ENCODE data around the gene AUTS2.

Gene AUTS2

DNA sequence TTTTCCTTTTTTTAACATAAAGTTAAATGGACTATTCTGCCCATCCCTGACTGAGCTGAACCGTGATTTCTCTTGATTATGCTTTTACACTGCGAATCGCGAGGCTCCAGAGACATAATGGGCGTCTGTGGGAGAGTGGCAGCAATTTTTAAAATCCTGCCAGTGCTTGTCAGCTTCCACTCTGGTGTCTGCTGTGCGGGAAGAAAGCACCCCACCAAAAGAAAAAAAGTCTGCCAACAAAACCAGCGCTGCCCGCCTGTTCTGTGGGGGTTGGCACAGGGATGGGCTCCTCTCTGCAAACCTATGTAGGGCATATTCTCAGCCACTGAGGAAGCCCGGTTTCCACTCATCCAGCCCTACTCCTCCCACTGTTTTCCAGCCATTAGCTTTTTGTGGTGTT is 941.3 kb downstream of the AUTS2 start:
- no peak for DNase-seq (ENCODE audit: low read depth in 2 of 2)

DNA sequence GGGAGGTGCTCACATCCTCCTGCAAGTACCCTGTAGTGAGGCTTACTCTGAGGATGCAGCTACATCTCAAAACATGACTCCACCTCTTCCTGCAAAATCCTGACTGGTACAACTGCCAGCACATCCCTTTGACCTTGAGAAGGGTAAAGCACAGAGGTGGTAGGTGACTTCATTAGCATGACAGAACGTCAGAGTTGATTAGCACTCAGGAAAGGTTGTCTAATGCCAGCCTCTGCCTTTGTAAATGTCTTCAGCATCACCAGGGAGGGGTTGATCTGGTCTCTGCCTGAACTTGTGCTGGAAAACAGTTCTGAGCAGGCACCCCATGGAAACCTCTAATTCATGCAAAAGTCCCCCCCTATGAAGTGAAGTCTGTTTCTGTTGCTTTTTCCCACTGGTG is 942.4 kb downstream of the AUTS2 start:
- DNase-seq (ENCODE audit: low read depth in 2 of 2), result no peak

DNA sequence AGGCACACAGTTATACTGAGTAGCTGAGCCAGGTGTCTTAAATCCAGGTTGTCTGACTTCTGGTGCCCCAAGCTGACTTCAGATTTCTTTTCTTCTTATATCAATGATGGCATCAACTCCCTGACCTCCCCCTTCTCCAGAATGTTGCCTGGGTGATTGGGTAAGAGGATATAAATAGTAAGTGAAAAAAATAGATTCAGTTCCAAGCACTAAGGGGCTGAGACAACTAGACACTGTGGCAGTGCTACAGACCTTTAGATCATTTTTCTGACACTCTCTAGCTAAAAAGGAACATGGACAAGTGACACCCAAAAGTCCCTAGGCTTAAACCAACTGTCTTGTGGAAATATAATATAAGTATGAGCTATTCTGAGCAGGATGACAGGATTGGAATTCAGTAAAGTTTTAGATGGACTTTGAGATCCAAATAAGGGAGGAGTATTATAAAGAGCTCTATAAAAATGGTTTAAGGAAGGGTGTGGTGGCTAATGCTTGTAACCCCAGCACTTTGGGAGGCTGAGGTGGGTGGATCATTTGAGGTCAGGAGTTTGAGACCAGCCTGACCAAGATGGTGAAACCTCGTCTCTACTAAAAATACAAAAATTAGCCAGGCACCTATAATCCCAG is 944.6 kb downstream of the AUTS2 start:
- DNase-seq (ENCODE audit: low read depth in 2 of 2), result no peak

DNA sequence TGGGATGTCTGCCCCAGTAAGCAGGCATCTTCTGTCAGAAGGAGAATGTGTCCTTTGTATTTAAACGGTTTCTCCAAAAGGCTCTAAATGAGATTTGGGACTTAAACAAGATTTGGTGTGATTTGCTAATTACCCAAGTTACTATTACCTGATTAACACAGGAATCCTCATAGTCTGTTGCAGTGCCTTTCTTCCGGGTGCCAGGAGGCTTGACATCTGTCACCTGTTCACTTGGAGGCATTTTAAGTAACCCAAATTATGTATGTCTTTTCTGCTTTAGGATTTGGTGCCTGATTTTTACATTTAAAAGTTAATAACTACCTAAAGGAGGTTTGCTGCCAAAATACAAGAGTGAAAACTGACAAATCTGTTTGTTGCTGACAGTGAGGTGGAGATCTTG is 945.7 kb downstream of the AUTS2 start:
- DNase-seq (ENCODE audit: low read depth in 2 of 2), result no peak

DNA sequence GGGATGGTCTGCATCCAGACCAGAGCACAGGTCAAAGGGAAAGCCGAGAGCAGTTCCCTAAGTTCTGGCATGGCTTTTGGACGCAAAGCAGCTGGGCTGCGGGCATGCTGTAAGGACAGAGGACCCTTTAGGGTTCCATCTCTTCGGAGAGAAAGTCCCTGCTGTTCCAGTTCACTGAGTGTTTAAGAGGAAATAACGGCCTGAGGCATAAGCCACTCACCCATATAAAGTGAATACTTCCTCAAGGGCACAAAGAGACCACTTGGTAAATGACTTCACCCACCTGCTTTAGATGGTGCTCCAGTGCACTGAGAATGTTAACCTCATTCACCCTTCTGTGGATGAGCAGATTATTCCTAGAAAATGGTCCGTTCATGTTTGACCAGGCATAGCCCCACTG is 946.9 kb downstream of the AUTS2 start:
- DNase-seq (ENCODE audit: low read depth in 2 of 2), result no peak

DNA sequence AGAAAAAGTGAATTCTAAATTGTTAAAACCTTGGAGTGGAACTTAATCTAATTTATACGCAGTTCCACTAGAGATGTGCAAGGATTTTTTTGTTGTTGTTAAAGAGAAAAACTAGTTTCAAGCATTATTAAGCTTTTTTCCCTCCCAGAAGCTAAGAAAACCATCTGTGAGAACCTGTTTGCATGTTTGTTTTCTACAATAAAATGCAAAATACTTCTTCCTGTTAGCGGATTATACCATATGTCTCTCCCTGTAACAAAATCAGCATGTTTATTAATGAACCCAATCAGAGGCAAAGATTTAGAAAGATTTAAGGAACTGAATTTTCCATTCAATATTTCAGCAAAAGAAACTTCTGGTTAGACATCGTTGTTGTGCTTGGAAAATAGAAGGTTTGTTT is 953.9 kb downstream of the AUTS2 start:
- no peak for DNase-seq (ENCODE audit: low read depth in 2 of 2)

DNA sequence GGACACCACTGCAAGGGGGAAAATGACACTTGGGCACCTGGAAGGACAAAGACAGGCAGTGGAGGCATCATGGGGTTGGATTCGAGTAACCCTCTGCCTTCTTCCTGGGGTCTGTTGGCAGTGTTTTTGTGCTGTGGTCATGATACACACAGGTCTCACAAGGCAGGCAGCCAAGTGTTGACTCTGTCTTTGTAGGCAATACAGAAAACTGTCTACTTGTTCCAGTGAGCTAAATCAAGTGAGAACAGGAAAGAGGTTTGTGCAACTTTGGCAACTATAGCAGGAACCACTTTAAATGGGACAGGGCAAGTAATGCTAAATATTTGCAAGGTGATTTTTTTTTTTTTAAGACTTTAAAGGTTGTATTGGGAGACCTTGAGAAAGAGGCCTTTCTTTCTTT is 955.1 kb downstream of the AUTS2 start:
- no peak for DNase-seq (ENCODE audit: low read depth in 2 of 2)

DNA sequence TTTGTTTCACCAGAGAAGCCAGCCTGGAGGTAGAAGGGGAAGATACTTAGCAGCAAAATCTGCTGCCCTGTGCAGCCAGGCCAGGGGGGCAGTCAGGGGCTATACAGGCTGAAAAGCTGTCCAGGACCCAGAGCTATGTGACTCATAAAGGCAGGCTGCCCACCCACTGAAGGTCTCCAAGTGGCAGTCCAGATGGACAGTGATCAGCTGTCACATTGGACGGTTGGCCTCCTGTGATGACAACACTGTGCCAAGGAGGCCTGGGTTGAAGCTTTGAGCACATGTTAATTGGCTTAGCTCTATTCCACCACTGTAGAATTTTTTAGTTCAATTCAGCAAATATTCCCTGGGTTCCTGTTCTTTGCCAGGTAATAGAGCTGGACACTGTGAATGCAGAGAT is 956.4 kb downstream of the AUTS2 start:
- DNase-seq (ENCODE audit: low read depth in 2 of 2), result no peak

DNA sequence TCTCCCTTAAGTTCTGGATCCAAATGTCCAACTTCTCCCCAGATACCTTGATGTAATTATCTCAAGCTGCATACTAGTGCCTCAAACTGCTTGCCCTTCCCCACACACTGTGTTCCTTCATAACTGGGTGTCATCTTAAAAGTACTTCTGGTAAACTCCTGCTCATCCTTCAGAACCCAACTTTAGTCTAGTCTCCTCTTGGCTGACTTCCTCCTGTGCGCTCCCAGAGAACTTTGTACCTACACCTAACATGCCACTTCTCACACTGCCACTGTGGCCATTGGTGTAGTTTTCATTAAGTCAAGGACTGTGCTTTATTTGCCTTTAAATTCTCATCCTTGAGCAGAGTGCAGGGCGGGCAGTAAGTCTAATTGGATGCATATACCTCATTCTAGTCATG is 958.5 kb downstream of the AUTS2 start:
- DNase-seq (ENCODE audit: low read depth in 2 of 2), result no peak

DNA sequence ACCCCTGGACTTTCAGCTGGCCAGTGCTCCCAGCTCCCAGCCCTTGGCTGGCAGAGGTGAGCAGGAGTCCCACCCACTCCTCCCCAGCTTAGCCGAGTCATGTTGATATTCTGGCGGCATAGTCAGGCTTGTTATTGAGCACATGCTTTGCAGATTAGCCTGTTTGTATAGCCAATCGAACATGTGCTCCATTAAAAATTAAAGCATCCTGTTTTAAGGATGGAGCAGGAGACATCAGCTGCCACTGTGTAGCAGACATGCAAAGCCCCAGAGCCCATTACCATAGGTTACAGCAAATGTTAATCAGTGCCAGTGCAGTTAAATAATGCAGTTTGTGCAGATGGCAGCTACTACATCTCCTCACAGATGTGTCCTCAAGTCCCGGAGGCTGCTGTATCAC is 959.1 kb downstream of the AUTS2 start:
- DNase-seq (ENCODE audit: low read depth in 2 of 2), result no peak

DNA sequence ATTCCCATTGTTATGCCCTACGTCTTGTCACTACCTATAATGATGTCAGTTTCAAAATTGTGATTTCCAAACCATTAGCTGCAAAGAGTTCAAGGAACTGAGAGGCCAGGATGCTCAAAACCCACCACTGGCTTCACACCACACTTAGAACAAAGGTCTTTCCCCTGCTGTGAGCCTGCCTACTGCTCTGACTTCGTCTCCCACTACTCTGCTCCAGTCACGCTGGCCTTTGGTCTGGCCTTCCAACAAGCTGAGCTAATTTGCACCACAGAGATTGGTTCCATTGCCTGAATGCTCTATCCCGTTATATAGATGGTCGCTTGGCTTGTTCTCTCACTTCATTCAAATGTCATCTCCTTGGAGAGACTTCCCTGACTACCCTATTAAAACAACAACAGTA is 961.5 kb downstream of the AUTS2 start:
- DNase-seq (ENCODE audit: low read depth in 2 of 2), result no peak

DNA sequence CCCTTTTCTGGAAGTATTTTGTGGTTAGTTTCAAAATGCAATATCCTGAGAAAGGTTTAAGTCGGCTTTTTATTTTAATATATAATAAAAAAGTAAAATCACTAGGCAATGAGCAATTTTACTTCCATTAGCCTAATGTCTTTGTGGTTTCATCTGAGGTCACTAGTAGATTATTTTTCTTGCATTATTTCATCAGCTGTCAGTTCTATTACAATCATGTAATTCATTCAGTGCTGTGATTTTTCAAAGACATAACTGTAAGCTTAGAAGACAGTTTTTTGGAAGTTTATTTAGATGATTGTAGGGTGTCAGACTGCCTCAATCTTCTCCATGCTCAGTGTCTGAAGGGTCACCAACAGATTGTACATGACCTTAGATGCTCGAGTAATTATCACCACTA is 965.7 kb downstream of the AUTS2 start:
- DNase-seq (ENCODE audit: low read depth in 2 of 2), result no peak

DNA sequence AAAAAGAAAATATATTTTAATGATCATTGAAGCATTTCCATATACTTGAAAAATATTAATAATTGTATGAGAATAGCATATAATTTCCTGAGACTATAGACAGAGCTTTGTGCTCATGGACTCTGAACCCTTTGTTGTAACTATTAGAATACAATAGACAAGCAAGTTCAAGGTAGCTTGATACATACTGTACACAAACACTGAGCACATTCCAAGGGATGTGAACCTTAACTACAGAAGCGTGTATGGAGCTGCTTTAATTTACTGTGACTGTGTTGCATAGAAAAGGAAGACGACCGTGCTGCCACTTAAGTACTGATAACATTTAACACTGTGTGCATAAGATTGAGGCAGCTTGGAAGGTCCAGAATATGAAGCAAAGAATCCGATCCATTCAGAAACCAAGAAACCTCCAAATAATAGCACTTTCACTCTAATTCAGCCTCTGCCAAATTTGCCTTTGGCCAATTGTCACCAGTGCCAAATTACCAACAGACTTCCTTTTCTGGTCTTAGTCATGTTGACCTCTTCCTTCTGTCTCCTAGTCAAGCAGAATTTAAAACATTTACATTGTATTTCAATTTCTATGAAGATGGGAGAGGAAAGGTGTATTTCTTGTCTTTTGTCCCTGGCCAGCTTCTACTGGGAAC is 967.6 kb downstream of the AUTS2 start:
- DNase-seq (ENCODE audit: low read depth in 2 of 2), result no peak

DNA sequence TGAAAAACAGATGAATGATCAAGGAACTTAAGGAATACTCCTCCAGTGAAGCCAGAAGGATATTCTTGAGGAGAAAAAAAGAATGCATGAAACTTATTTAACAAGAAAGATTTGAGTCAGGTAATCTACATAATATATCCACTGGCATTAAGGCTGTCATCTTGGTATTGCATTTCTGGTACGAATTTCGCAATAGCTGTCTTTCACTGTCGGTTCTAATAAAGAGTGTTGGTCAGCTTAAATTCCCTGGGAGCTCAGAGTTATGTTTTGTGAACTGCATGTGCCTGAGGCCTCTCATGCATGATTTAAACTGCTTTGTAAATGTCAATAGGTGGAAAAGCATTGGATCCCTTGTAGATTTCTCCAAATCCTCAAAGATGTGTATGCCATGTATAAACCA is 968.4 kb downstream of the AUTS2 start:
- DNase-seq (ENCODE audit: low read depth in 2 of 2), result no peak

DNA sequence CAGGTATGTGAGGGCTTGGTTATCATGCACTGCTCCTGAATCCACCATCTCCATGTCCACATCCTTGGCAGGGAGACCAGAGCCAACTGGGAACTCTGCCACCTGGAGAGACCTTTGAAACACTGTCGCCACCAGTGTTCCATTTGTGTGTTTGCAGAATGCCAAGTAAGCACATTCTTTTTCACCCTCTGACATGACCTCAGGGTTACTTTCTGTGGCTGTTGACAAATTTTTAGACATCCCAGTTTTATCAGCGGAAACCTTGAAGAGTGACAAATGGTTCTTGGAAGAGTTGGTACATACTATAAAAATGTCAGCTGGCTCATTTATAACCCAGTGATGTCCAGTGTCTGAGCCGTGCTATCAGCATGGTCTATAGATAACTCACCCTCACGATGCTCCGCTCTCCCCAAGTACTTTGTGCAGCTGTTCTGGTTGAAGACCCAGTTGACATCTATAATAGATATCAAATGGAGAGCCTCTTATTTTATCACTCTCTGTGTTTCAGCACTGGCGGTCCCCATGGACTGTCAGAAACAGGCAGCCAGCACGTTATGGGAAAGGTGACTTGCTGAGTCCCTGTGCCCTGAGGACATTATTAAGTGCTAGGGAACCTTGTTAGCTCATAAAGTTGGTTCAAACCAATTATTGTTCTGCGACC is 970.5 kb downstream of the AUTS2 start:
- no peak for DNase-seq (ENCODE audit: low read depth in 2 of 2)

DNA sequence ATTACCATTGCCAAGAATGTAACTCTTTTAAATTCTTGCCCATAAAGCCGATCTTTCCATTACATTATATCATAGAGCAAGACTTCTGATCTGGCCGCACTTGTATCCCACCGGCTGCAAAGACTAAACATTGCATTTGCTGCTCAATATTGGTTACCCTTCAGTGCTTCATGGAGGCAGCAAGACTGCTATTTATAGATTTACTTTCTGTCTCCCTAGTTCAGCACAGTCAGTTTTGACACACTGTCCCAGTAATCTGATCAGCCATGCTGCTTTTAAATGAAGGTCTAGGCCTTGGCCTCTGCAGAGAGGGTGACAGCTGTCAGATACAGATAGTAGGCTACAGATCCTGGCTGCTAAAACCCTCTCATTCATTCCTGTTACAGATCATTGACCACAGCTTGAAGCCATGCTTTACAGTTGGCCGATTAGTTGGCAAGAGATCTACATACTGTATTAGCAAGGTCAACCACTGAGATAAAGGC is 971.1 kb downstream of the AUTS2 start:
- DNase-seq (ENCODE audit: low read depth in 2 of 2), result no peak

DNA sequence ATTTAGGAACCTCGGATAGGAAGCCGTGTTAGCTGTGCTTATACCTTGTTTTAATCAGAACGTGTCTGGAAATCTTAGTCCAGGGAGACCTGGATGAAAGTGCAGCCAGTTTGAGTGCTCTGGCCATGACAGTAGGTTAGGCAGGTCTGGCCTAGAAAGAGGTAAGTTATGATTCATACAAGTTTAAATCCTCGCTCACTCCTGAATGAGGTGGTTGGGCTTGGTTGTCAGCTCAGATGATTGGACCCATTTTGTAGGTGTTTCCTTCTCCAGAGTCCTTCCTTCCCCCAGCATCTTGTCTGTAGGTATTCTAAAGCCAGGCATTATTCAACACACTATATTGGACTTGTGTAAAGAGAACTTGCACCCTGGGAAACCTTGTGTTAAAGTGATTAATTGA is 971.8 kb downstream of the AUTS2 start:
- DNase-seq (ENCODE audit: low read depth in 2 of 2), result no peak

DNA sequence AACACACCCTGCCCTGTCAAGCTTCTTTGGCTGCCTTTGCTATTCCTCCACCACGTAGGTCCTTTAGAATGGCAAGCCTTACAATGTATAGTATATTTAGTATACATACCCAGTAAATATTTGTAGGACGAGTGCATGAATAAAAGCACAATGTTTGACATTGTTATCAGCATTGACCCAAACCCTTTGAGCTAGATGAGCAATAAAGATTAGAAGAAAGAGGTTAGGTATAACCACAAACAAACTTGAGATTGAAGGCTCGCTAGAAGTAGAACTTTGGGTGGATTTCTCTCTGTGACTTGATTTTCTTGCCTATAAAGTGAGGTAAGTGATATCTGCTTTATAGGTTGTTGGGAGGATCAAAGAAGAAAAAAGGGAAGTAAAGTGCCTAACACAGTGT is 972.7 kb downstream of the AUTS2 start:
- DNase-seq (ENCODE audit: low read depth in 2 of 2), result no peak

DNA sequence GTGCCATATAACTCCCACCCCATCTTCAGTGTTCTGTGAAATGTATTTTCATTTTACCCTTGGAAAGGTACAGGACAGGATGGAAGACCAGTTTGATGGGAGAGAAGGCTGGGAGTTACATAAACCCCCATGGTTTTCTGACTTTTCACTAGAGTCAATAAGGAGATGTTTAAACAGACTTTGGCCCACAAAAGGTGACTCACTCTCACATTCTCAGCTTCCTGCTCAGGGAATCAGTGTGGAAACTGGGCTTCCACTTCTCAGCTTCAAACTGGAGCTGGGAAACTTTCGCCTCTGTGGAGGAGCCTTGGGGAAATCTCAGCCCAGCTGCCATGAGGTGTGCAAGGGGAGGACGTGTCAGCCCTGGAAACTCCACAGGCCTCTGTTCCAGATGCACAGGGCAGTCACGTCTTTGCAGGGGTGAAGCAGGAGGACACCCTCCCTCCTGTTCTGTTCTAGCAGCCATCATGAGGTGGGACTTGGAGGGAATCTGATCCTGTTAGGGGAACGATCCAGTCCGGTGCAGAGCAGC is 973.2 kb downstream of the AUTS2 start:
- DNase-seq (ENCODE audit: low read depth in 2 of 2), result no peak

DNA sequence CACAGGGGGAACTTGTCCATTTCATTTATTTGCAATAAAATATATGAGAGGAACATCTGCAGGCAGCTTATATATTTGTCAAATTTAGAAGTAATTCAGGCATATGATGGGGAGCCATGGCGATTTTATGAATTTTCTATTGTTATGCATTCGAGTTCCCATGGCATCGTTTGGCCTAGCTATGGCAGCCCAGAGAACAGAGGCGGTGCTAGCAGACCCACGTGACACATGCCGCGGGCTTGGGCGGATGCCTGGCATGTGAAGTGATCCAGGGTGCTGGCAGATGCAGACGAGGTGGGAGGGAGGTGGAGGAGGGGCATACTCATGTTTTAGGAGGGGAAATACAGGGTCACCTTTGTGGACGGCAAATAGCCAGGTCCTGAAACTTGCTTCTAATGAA is 973.7 kb downstream of the AUTS2 start:
- DNase-seq (ENCODE audit: low read depth in 2 of 2), result no peak

DNA sequence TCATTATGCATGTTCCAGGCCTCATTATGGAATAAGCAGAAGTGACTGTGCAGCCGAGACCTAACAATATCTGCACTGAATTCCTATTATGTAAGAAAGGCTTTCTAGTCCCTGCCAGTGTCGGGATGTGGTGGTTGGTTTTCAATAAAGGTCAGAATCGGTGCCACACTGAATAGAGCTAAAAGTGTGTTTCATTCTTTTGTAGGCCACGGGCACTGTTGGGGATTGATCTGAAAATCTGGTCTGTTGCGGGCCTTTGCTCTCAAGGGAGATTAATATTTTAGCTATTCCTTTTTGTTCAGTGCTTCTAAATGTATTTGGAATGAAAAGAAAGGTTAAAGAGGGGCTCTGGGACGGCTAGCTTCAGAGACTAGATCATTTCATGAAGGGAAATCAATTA is 974.3 kb downstream of the AUTS2 start:
- no peak for DNase-seq (ENCODE audit: low read depth in 2 of 2)

DNA sequence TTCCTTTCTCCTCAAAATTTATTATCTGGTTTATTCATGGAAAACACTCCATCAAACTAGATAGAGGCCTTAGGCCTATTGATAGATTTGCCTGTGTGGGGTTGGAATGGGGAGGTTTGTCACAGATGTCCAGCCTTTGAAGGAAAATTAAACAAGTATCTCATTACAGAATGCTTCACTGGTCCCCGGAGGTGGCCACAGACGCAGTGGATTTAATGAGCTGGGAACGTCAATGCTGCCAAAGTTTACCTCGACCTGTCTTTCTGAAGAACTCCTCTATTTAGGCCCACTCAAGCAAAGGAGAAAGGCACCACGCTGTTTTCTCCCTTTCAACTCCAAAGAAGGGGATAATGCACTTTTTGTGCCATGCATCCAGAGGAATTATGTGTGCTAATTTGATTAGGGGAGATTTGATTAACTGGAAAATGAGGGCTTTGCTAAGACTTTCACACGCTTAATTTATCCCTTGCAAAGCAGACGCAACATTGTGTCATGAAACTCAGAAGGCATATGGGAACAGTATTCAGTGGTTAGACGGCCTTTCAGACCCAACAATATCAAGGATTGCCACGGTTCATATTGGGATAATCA is 974.9 kb downstream of the AUTS2 start:
- no peak for DNase-seq (ENCODE audit: low read depth in 2 of 2)

DNA sequence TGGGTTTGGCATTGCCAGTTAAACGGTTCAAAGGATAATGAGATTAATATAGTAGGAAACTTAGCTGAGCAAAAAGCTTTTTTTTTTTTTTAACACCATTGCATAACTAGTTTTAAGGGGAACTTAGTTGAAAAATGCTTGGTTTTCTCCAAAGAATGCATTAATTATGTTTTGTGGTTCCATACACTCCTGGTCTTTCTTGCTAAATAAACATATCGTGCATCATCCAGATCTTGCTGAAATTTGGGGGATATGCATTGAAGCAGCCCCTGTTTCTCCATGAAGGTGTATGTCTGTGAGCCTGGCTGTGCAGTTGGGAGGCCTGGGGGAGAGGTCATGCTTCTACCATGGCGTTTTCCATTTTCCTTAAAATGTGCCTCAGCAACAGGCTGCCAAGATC is 975.4 kb downstream of the AUTS2 start:
- no peak for DNase-seq (ENCODE audit: low read depth in 2 of 2)

All from stimulated activated CD8-positive, alpha-beta memory T cell treated with anti-CD3 and anti-CD28 coated beads, Interleukin-15, amount 100 ng/mL, for 4 hours (primary cell).